Caco-2 (cell line): ENCODE data around the gene KCNK18. TPM values are rescaled to one million over a fixed set of nuclear protein-coding genes. Genes with fewer than 3 reads are reported as not detected.
A peak's percentile ranks its signal among the peaks of the same experiment; 100 is the strongest.

ENCODE experiments used
- BruUV-seq: library from RNA; stranded (reverse); fragments of 400-500 nt; replicated peaks from 2 replicates; lab custom pipeline; 2021; lab: Mats Ljungman, UMichigan
- CTCF ChIA-PET: fragments of 300-600 bp; sonication (Branson Sonifier 250); formaldehyde crosslinking; loops from one replicate; lab custom pipeline; 2022; ENCODE audit warnings: antibody characterized with exemption; lab: Charles Lee
- POLR2A ChIA-PET: fragments of 300-600 bp; sonication (Branson Sonifier 250); formaldehyde crosslinking; loops from one replicate; lab custom pipeline; 2022; ENCODE audit warnings: antibody characterized with exemption; lab: Charles Lee
- DNase-seq, 2 experiments: peaks; one replicate each; pipeline versions ENCODE4 v3.0.0 to v3.0.0-alpha.2; 2020 to 2022
- H3K27me3 ChIP-seq: replicated peaks from 2 replicates; pipeline ENCODE4 v1.6.0; 2011; ENCODE audit warnings: low read length; ENCODE audit not compliant: control insufficient read depth, insufficient read depth
- H3K36me3 ChIP-seq: 2 replicates; pipeline ENCODE4 v1.5.1; 2011; ENCODE audit warnings: low read length; ENCODE audit not compliant: control insufficient read depth, insufficient read depth
- H3K4me1 ChIP-seq: fragments of 250-450 bp; sonication (Bioruptor Pico); 2 replicates; pipeline ENCODE4 v1.5.1; 2020; ENCODE audit warnings: mild to moderate bottlenecking
- H3K4me3 ChIP-seq: 2 replicates; pipeline ENCODE4 v1.5.1; 2011; ENCODE audit warnings: low read depth, mild to moderate bottlenecking, control low read depth, low read length
- H3K9me3 ChIP-seq: fragments of 250-450 bp; sonication (Bioruptor Pico); 2 replicates; pipeline ENCODE4 v1.5.1; 2020; ENCODE audit warnings: mild to moderate bottlenecking, moderate library complexity
- H3K27ac Mint-ChIP-seq: one replicate; pipeline ENCODE4 v1.8.0; 2022; ENCODE audit warnings: mixed read lengths; ENCODE audit not compliant: unreplicated experiment
- H3K27me3 Mint-ChIP-seq: one replicate; pipeline ENCODE4 v1.8.0; 2022; ENCODE audit warnings: mixed read lengths; ENCODE audit not compliant: insufficient read depth, unreplicated experiment
- H3K36me3 Mint-ChIP-seq: one replicate; pipeline ENCODE4 v1.8.0; 2022; ENCODE audit warnings: mild to moderate bottlenecking, mixed read lengths; ENCODE audit not compliant: insufficient read depth, unreplicated experiment
- H3K4me1 Mint-ChIP-seq: one replicate; pipeline ENCODE4 v1.8.0; 2022; ENCODE audit warnings: low read depth, mixed read lengths; ENCODE audit not compliant: unreplicated experiment
- H3K4me3 Mint-ChIP-seq: one replicate; pipeline ENCODE4 v1.8.0; 2022; ENCODE audit warnings: mild to moderate bottlenecking, moderate library complexity, mixed read lengths; ENCODE audit not compliant: unreplicated experiment
- H3K9me3 Mint-ChIP-seq: one replicate; pipeline ENCODE4 v1.8.0; 2022; ENCODE audit warnings: mixed read lengths; ENCODE audit not compliant: unreplicated experiment
- intact Hi-C: fragments of 100-400 bp; cut with micrococcal nuclease; formaldehyde crosslinking; loops from one replicate; pipeline ENCODE4 v1.10.0; 2022; ENCODE audit not compliant: unreplicated experiment
- total RNA-seq: library from RNA; stranded (reverse); gene quantifications from 2 replicates; pipeline ENCODE4 v1.2.3, GENCODE V29; 2022
- TF ChIP-seq, protein P1 (sequence below), 2 experiments: fragments of 200-600 bp in 1 of 2; IDR thresholded peaks; 1 replicate in 1 of 2; 2 replicates in 1 of 2; pipeline versions ENCODE4 v1.5.1 to v1.8.0; 2011 to 2022; ENCODE audit warnings: antibody characterized with exemption in 1 of 2, control low read depth in 1 of 2, inconsistent platforms in 1 of 2, low read depth in 1 of 2, low read length in 1 of 2, mild to moderate bottlenecking in 1 of 2, moderate library complexity in 1 of 2; ENCODE audit not compliant: insufficient read depth in 1 of 2, severe bottlenecking in 1 of 2, unreplicated experiment in 1 of 2

Gene KCNK18
- total RNA-seq, 1 experiment from 2014 or later, result not detected

DNA sequence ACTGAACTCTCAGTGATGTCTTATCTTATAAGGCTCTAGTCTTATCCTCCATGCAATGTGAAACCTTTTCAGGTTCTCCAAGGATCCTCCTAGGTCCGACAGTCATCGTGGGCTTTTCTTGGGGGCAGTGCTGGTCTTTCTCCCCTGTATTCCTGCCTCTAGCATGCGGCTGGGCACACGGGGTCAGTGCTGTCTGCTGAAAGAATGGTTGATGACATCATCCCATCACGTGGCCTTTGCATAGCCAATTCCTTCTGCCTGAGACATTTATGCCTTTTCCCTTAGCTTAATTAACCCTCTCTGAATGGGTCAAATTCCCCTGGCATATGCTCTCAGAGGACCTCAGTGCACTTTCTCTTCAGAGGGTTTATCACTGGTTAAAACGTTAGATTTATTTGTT lies 27.0 kb upstream of the KCNK18 start:
- Histone ChIP-seq H3K36me3 (no peaks in the 10 kb centered on the region), H3K4me3 (no peak overlapping the region), H3K27me3 (peaks cover 2% of the 10 kb centered on the region; the same call in 1 of the 2 replicates), H3K4me1 (peaks cover 7% of the 10 kb centered on the region; the same call in 1 of the 2 replicates), H3K9me3 (no peaks in the 10 kb centered on the region)
- TF ChIP-seq, protein P1, sequence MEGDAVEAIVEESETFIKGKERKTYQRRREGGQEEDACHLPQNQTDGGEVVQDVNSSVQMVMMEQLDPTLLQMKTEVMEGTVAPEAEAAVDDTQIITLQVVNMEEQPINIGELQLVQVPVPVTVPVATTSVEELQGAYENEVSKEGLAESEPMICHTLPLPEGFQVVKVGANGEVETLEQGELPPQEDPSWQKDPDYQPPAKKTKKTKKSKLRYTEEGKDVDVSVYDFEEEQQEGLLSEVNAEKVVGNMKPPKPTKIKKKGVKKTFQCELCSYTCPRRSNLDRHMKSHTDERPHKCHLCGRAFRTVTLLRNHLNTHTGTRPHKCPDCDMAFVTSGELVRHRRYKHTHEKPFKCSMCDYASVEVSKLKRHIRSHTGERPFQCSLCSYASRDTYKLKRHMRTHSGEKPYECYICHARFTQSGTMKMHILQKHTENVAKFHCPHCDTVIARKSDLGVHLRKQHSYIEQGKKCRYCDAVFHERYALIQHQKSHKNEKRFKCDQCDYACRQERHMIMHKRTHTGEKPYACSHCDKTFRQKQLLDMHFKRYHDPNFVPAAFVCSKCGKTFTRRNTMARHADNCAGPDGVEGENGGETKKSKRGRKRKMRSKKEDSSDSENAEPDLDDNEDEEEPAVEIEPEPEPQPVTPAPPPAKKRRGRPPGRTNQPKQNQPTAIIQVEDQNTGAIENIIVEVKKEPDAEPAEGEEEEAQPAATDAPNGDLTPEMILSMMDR (IDR thresholded peaks at IDR 0.05; ENCODE audit: insufficient read depth in 1 of 2, low read depth in 1 of 2, low read length in 1 of 2, severe bottlenecking in 1 of 2, unreplicated experiment in 1 of 2), result no peak
- Mint-ChIP-seq H3K36me3 (no peaks in the 10 kb centered on the region), H3K9me3 (no peaks in the 10 kb centered on the region), H3K27ac (no peak overlapping the region), H3K4me1 (peaks cover 7% of the 10 kb centered on the region), H3K4me3 (no peak overlapping the region), H3K27me3 (peaks cover 16% of the 10 kb centered on the region)
- DNase-seq, result no peak
- intact Hi-C loops, result loop anchor here (10.0 kb wide), 1 partner anchor 545 kb away; the partner anchor contains the start of gene PNLIPRP2
- no TSS peak for BruUV-seq
- ChIA-PET POLR2A (no interaction called here), CTCF (interaction anchor here (1.2 to 5.7 kb wide), 2 partner anchors 374 to 382 kb away, joined by 5 to 50 read pairs; no protein-coding TSS in a partner anchor)

DNA sequence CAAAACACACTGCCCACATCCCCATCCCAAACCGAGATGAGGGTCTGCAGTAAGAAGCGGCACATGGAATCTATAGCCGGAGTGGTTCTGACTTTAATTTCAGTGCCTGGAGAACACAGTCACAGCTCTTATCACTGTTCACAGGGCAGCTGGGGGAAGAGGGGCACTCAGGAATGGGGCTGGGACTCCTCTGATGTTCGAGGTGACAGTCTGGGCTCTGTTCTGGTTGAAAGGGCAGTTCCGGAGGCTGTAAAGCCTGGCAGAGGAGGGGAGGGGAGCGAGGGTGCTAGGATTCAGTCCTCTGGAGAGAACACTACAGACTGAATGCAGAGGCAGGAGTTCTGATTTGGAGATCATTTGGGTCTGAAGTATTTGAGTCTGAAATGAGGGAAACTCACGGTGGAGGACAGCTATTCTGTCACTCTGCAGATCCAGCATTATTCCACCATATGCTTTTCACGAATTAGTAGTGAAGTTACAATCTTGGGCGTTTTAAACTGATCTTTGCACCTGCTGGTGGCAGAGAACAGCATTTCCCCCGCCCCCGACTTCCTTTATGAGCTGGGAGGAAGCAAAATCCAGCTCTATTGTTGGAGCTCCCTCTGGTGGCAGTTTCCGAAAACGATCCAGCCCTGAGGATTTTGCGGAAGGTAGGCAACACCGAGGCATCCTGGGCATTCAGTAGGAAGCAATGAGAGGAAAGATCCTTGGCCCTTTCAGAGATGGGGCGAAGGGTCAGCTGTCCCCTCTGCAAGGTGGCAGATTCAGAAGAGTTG lies 22.7 kb upstream of the KCNK18 start:
- no TSS peak for BruUV-seq
- no peak overlapping the region for H3K27ac Mint-ChIP-seq
- ChIA-PET POLR2A (interaction anchor here (0.7 kb wide), 1 partner anchor 8 kb away, joined by 4 read pairs; no protein-coding TSS in a partner anchor), CTCF (interaction anchor here (0.6 to 2.3 kb wide), 47 partner anchors 8 to 558 kb away, joined by 3 to 70 read pairs (median 4); partner anchors contain the start of genes ENO4, KCNK18 and SHTN1)
- H3K4me3 ChIP-seq, result peak overlapping the region; percentile 67
- no peaks in the 10 kb centered on the region for H3K9me3 ChIP-seq
- peak; percentile 83 to 89 for DNase-seq
- no peaks in the 10 kb centered on the region for H3K9me3 Mint-ChIP-seq
- peaks cover 7% of the 10 kb centered on the region for H3K4me1 Mint-ChIP-seq
- H3K4me3 Mint-ChIP-seq, result peak overlapping the region; percentile 79
- H3K27me3 ChIP-seq, result peaks cover 2% of the 10 kb centered on the region; the same call in 1 of the 2 replicates
- H3K36me3 Mint-ChIP-seq, result no peaks in the 10 kb centered on the region
- H3K4me1 ChIP-seq, result no peaks in the 10 kb centered on the region; the same call in 1 of the 2 replicates
- intact Hi-C loops, result loop anchor here (1.0 to 10.0 kb wide), 5 partner anchors 8 to 550 kb away; partner anchors contain the start of gene PNLIPRP2
- peaks cover 13% of the 10 kb centered on the region for H3K27me3 Mint-ChIP-seq
- TF ChIP-seq, protein P1 (IDR thresholded peaks at IDR 0.05; ENCODE audit: insufficient read depth in 1 of 2, low read depth in 1 of 2, low read length in 1 of 2, severe bottlenecking in 1 of 2, unreplicated experiment in 1 of 2), result peak; percentile 81 to 85
- H3K36me3 ChIP-seq, result no peaks in the 10 kb centered on the region

DNA sequence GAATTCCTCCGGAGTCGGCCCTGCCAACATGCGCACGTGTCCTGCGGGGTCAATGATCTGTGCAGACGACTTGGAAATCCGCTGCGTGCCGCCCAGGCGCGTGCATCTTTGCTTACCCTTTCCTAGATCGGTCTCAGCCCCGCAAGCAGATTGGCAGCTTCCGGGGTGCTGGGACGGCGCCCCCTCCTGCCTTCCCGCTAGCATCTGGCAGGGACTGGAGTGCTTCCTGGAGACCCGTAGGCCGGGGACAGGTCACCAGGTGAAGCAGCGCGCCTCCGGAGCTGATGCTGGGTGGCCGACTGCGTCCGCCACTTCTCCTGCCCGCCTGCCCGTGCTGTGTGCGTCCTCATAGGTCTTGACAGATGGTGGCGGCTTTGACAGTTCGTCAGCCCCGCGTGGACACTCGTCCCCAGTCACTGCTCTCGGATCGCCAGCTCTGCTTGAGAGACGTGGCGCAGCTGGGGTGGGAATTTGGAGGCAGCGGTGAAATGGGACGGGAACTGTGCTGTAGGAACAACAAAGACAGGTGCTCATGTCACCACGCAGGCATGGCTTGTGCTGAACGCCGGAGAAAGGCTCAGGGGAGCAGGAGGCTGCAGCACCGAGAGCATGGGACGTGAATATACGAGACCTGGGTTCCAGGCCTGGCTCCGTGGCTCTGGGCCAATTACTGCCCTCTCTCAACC lies 21.9 kb upstream of the KCNK18 start:
- Histone ChIP-seq H3K4me3 (peak overlapping the region; percentile 67), H3K36me3 (no peaks in the 10 kb centered on the region), H3K9me3 (no peaks in the 10 kb centered on the region), H3K27me3 (peaks cover 2% of the 10 kb centered on the region; the same call in 1 of the 2 replicates), H3K4me1 (no peaks in the 10 kb centered on the region; the same call in 1 of the 2 replicates)
- intact Hi-C loops, result loop anchor here (1.0 to 10.0 kb wide), 5 partner anchors 9 to 551 kb away; partner anchors contain the start of gene PNLIPRP2
- POLR2A ChIA-PET, result interaction anchor here (0.7 kb wide), 1 partner anchor 9 kb away, joined by 4 read pairs; no protein-coding TSS in a partner anchor
- no peaks in the 10 kb centered on the region for H3K36me3 Mint-ChIP-seq
- H3K27ac Mint-ChIP-seq, result no peak overlapping the region
- peak overlapping the region; percentile 79 for H3K4me3 Mint-ChIP-seq
- CTCF ChIA-PET, result interaction anchor here (0.6 to 2.3 kb wide), 42 partner anchors 8 to 559 kb away, joined by 3 to 70 read pairs (median 4); partner anchors contain the start of genes ENO4, KCNK18 and SHTN1
- DNase-seq, result peak; percentile 43 to 48
- H3K4me1 Mint-ChIP-seq, result peaks cover 7% of the 10 kb centered on the region
- BruUV-seq, result no TSS peak
- TF ChIP-seq, protein P1 (IDR thresholded peaks at IDR 0.05; ENCODE audit: insufficient read depth in 1 of 2, low read depth in 1 of 2, low read length in 1 of 2, severe bottlenecking in 1 of 2, unreplicated experiment in 1 of 2), result no peak
- H3K27me3 Mint-ChIP-seq, result peaks cover 16% of the 10 kb centered on the region
- H3K9me3 Mint-ChIP-seq, result no peaks in the 10 kb centered on the region
